ENCODE results near the gene OR2F1.

DNA sequence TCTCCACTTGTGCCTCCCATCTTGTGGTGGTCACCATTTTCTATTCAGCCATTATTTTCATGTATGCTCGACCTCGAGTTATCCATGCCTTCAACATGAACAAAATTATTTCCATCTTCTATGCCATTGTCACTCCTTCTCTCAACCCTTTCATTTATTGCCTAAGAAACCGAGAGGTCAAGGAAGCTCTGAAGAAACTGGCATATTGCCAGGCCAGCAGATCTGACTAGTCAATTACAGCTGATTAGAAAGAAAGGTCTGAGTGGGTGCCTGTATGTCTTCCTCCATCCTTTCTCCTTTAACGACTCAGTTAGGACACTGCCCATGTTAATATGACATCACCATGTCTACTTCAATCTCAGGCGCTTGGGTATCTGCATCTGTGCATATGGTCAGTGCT is 50.1 kb downstream of the OR2F1 start:
- no peak for TF ChIP-seq BHLHE40 (IDR thresholded peaks at IDR 0.05; ENCODE audit: low read depth, low read length)
- no peak for TF ChIP-seq POLR2A (IDR thresholded peaks at IDR 0.05; ENCODE audit: low read length)
- TF ChIP-seq, protein P1, sequence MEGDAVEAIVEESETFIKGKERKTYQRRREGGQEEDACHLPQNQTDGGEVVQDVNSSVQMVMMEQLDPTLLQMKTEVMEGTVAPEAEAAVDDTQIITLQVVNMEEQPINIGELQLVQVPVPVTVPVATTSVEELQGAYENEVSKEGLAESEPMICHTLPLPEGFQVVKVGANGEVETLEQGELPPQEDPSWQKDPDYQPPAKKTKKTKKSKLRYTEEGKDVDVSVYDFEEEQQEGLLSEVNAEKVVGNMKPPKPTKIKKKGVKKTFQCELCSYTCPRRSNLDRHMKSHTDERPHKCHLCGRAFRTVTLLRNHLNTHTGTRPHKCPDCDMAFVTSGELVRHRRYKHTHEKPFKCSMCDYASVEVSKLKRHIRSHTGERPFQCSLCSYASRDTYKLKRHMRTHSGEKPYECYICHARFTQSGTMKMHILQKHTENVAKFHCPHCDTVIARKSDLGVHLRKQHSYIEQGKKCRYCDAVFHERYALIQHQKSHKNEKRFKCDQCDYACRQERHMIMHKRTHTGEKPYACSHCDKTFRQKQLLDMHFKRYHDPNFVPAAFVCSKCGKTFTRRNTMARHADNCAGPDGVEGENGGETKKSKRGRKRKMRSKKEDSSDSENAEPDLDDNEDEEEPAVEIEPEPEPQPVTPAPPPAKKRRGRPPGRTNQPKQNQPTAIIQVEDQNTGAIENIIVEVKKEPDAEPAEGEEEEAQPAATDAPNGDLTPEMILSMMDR (IDR thresholded peaks at IDR 0.05): no peak
- TF ChIP-seq, protein P2, sequence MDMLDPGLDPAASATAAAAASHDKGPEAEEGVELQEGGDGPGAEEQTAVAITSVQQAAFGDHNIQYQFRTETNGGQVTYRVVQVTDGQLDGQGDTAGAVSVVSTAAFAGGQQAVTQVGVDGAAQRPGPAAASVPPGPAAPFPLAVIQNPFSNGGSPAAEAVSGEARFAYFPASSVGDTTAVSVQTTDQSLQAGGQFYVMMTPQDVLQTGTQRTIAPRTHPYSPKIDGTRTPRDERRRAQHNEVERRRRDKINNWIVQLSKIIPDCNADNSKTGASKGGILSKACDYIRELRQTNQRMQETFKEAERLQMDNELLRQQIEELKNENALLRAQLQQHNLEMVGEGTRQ (IDR thresholded peaks at IDR 0.05): no peak
- TF ChIP-seq JUN (IDR thresholded peaks at IDR 0.05): no peak
- TF ChIP-seq POLR2AphosphoS2 (conservative IDR thresholded peaks at IDR 0.05; ENCODE audit: low read length): no peak
